Rectal smooth muscle tissue (tissue), 1 donor: Measurements from ENCODE around the gene MADCAM1.
"Not testable (repeated sequence)": the region's sequence is repeated elsewhere in the genome, so short reads cannot be mapped to it uniquely, and the experiment has no call there.

ENCODE experiments used
- H3K27ac ChIP-seq: one replicate; pipeline ENCODE4 v1.7.0; 2013; ENCODE audit warnings: low read depth, low read length, inconsistent platforms
- H3K27me3 ChIP-seq: one replicate; pipeline ENCODE4 v1.7.0; 2013; ENCODE audit warnings: low read length; ENCODE audit not compliant: control insufficient read depth, insufficient read depth
- H3K36me3 ChIP-seq: one replicate; pipeline ENCODE4 v1.7.0; 2013; ENCODE audit warnings: low read length; ENCODE audit not compliant: control insufficient read depth, insufficient read depth
- H3K4me1 ChIP-seq: one replicate; pipeline ENCODE4 v1.7.0; 2013; ENCODE audit warnings: low read length; ENCODE audit not compliant: control insufficient read depth, insufficient read depth
- H3K4me3 ChIP-seq: one replicate; pipeline ENCODE4 v1.7.0; 2013; ENCODE audit warnings: low read length
- H3K9ac ChIP-seq: one replicate; pipeline ENCODE4 v1.7.0; 2013; ENCODE audit warnings: low read length

Gene MADCAM1

DNA sequence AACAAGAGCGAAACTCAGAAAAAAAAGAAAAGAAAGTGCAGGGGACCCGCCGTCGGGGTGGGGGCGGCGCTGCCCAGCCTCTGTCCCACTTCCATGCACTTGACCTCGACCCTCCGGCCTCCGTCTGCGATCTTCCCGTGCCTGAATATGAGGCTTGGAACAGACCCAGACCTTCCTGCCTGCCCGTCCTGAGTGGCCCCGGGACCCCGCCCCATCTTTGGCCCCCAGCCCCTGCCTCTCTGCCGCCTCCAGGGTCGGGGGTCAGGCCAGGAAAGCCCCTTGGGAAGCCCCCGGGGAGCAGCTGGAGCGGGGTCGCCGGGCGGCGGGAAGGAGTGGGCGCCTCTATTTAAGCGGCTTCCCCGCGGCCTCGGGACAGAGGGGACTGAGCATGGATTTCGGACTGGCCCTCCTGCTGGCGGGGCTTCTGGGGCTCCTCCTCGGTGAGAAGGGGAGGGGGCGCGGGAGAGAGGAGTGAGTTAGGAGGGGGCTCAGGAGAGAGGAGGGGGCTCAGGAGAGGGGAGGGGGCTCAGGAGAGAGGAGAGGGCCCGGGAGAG is at the start of gene MADCAM1:
TSS of gene MADCAM1 (plus strand) at position 375 of the 554 bp plus-strand sequence. CDS start at position 389, 14 bp downstream.
- no peak within 1 kb of the TSS for H3K9ac ChIP-seq
- no peaks in the 10 kb centered on the region for H3K36me3 ChIP-seq
- H3K27ac ChIP-seq = no peak within 1 kb of the TSS
- H3K4me3 ChIP-seq = no peak within 1 kb of the TSS
- H3K4me1 ChIP-seq = no peaks in the 10 kb centered on the region
- peaks cover 22% of the 10 kb centered on the region for H3K27me3 ChIP-seq

DNA sequence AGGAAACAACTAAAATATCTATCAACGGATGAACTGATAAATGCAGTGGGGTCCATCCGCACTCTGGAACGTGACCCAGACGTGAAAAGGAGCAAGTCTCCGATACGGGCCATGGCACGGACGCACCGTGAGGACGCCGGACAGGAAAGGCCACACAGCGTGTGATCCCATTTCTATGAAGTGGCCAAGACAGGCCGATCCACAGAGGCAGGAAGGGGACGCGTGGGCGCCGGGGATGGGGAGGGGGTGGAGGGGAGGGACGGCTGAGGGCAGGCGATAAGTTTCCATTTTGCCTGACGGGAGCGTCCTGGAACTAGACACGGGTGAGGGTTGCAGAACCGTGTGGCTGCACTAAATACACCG is 49.2 kb upstream of the MADCAM1 start:
- no peak overlapping the region for H3K27ac ChIP-seq
- H3K27me3 ChIP-seq = no peaks in the 10 kb centered on the region

DNA sequence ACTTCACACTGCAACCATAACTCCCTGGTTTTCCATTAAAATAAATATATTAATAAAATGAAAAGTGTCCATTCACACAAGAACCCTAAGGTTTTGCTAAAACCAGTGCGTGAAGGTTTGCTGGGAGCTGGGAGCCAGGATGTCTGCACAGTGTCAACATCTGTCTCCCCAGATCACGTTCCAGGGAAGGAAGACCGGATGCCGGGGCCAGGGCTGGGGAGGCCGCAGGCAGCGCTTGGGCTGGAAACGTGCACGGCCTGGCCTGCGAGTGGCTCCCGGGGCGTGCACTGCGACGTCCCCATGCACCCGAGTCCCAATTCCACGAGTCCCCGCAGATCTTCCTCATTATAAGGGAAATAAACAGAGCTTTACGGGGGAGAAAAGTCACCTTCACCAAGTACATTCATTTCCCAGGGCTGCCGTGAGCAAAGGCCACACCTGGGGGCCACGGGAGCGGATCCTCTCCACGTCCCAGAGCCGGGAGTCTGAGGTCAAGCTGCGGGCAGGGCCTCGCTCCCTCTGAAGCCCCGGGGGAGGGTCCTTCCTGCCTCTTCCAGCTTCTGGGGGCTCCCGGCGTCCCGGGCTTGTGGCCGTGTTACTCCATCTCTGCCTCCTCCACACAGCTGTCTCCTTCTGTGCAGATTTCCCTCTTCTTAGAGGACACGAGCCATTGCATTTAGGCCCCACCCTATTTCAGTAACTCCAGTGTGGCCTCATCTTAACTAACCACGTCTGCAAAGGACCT is 48.3 kb upstream of the MADCAM1 start:
- H3K4me3 ChIP-seq = no peak overlapping the region
- H3K9ac ChIP-seq = no peak overlapping the region
- no peaks in the 10 kb centered on the region for H3K27me3 ChIP-seq
- peak overlapping the region; percentile 44 for H3K27ac ChIP-seq
- no peaks in the 10 kb centered on the region for H3K36me3 ChIP-seq
- peaks cover 3% of the 10 kb centered on the region for H3K4me1 ChIP-seq

More for the DNA sequence above, 49.2 kb upstream of the MADCAM1 start:
- H3K36me3 ChIP-seq = no peaks in the 10 kb centered on the region
- H3K4me3 ChIP-seq = no peak overlapping the region
- no peak overlapping the region for H3K9ac ChIP-seq
- H3K4me1 ChIP-seq = peaks cover 3% of the 10 kb centered on the region

DNA sequence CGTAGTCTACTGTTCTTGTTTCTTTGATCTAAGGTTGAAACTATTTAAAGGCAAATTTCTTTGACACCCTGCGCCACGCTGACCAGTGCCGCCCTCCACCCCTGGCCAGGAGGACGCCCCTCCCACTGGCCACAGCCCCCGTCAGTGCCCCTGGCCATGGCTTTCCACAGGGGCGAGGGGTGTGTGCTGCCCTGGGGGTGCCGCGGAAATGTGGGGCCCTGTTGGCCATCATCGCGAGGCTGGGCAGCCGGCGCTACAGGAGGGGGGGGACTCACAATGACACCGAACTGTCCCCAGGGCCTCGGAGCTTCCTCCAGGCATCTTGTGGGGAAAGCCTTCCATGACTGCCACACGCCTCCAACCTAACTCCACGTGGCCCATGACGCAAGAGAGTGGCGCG is 46.4 kb upstream of the MADCAM1 start:
- Histone ChIP-seq H3K27me3 (no peaks in the 10 kb centered on the region), H3K4me3 (no peak overlapping the region), H3K36me3 (no peaks in the 10 kb centered on the region), H3K27ac (no peak overlapping the region), H3K4me1 (peaks cover 3% of the 10 kb centered on the region), H3K9ac (no peak overlapping the region)

DNA sequence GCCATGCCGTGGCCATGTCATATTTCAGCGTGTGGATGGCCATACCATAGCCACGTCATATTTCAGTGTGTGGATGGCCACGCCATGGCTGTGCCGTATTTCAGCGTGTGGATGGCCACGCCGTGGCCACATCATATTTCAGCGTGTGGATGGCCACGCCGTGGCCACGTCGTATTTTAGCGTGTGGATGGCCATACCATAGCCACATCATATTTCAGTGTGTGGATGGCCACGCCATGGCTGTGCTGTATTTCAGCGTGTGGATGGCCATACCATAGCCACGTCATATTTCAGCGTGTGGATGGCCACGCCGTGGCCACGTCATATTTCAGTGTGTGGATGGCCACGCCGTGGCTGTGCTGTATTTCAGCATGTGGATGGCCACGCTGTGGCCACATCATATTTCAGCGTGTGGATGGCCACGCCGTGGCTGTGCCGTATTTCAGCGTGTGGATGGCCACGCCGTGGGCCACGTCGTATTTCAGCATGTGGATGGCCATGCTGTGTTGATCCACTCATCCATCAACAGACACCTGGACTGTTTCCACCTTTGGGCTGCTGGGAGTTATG is 45.3 kb upstream of the MADCAM1 start:
- not testable (repeated sequence) for H3K36me3 ChIP-seq, H3K9ac ChIP-seq, H3K27me3 ChIP-seq, H3K27ac ChIP-seq, H3K4me1 ChIP-seq, H3K4me3 ChIP-seq

DNA sequence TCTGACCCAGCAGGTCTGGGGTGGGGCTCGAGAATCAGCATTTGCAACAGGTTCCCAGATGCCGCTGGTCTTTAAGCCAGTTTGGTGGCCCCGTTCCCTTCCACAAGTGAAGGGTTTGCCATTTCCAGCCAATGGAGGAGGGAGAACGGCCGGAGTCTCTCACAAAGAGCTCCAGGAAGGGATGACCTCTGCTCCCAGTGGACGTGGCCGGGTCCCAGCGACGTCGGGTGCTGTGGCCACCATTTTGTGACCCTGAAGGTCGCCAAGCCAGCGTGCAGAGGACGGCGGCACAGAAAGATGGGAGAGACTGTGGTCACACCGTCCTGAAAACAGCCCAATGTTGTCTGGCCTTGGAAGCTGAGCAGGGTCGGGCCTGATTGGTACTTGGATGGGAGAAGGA is 43.5 kb upstream of the MADCAM1 start:
- H3K9ac ChIP-seq = no peak overlapping the region
- no peaks in the 10 kb centered on the region for H3K36me3 ChIP-seq
- H3K4me1 ChIP-seq = peaks cover 3% of the 10 kb centered on the region
- H3K27ac ChIP-seq = no peak overlapping the region
- no peak overlapping the region for H3K4me3 ChIP-seq
- no peaks in the 10 kb centered on the region for H3K27me3 ChIP-seq

DNA sequence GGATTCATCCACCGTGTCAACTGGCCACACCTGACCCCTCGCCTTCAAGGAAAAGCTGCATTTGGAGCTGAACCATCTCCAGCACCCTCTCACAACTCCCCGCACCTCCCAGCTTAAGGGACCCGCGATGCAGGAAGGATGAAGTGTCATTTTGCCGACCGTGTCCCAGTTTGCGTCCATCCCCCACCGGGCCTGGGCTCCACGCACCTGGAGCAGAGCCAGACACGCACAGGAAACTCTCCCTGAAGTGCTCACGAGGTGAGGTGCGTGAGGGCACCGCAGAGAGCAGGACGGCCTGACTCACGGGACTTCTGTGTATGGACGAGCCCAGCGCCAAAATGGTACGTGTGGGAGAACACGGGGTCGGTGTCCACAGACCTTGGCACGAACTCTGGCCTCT is 42.7 kb upstream of the MADCAM1 start:
- Histone ChIP-seq H3K27ac (no peak overlapping the region), H3K4me3 (no peak overlapping the region), H3K4me1 (no peaks in the 10 kb centered on the region)

DNA sequence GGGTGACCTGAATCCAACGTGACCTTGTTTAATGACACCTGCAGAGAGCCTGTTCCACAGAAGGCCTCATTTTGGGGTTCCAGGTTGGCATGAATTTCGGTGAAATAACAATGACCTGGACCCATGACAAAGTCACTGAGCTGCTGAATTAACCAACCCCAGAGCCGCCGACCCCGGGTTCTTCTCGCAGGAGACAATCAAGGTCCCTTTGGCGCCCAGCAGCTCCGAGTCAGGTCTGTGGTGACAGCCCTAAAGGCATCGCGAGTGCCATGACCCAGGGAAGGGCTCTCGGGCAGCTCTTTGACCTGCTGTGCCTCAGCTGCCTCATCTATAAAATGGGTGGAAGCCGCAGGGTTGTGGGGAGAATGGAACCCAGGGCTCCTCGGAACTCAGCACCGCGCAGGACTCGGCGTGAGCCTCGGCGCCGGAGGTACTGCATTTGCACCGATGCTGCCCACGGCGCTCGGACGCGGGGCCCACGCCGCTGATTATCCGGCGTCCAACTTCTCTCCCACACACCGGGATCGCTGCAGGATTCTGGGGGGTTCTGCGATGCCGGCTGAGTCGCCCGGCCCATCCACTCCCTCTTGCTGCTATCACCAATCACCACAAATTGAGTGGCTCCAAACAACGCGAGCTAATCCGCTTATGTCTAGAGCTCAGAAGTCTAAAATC is 41.1 kb upstream of the MADCAM1 start:
- H3K4me1 ChIP-seq = peaks cover 3% of the 10 kb centered on the region
- H3K27me3 ChIP-seq = no peaks in the 10 kb centered on the region
- H3K9ac ChIP-seq = no peak overlapping the region

More for the DNA sequence above, 42.7 kb upstream of the MADCAM1 start:
- Histone ChIP-seq H3K9ac (no peak overlapping the region), H3K36me3 (no peaks in the 10 kb centered on the region), H3K27me3 (no peaks in the 10 kb centered on the region)

DNA sequence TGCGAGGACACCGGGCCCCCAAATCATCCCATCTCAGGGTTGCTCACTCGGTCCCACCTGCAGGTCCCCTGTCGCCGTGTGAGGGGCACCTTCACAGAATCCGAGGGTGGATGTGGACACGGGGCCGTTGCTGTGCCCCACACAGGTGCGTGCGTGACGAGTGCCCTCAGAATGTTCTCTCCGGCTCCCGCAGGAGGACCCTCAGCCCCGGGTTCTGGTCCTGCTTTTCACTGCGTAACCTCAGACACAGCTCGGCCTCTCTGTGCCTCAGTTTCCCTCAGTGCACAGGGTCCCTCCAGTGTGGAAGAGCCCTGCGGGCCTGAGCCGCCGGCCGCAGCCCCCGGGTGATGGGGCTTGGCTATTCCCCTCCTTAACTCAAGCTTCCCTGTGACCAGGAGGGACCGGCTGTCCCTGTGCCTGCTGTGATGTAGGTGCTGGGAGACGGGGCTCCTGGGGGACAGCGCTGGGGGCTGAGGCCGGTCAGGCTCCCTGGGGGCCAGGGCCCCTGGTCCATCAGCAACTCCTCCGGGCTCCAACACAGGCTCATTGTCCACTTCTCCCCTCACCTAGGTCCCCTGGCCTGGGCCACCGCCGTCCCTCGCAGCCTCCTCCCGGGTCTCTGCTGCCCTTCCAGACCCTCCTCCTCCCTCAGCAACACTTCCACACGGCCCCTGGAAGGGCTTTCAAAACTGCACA is 40.3 kb upstream of the MADCAM1 start:
- Histone ChIP-seq H3K9ac (no peak overlapping the region), H3K36me3 (no peaks in the 10 kb centered on the region), H3K4me3 (no peak overlapping the region), H3K27me3 (no peaks in the 10 kb centered on the region), H3K27ac (no peak overlapping the region), H3K4me1 (peaks cover 3% of the 10 kb centered on the region)

More for the DNA sequence above, 41.1 kb upstream of the MADCAM1 start:
- H3K36me3 ChIP-seq = no peaks in the 10 kb centered on the region
- H3K4me3 ChIP-seq = no peak overlapping the region
- H3K27ac ChIP-seq = no peak overlapping the region

DNA sequence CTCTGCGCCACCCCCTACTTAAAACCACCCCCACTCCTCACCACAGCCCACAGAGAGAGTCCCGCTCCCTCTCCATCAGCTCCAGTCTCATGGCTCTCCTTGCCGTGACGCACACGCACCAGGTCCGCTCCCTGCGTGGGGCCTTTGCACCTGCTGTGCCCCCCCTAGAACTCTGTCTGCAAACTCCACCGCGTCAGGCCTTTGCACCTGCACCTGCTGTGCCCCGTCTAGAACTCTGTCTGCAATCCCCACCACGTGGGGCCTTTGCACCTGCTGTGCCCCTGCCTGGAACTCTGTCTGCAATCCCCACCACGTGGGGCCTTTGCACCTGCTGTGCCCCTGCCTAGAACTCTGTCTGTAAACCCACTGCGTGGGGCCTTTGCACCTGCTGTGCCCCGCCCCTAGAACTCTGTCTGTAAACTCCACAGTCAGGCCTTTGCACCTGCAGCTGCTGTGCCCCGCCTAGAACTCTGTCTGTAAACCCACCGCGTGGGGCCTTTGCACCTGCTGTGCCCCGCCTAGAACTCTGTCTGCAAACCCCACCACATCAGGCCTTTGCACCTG is 39.7 kb upstream of the MADCAM1 start:
- no peaks in the 10 kb centered on the region for H3K27me3 ChIP-seq
- H3K27ac ChIP-seq = no peak overlapping the region
- no peak overlapping the region for H3K9ac ChIP-seq
- no peaks in the 10 kb centered on the region for H3K36me3 ChIP-seq
- H3K4me3 ChIP-seq = no peak overlapping the region
- H3K4me1 ChIP-seq = peaks cover 4% of the 10 kb centered on the region

DNA sequence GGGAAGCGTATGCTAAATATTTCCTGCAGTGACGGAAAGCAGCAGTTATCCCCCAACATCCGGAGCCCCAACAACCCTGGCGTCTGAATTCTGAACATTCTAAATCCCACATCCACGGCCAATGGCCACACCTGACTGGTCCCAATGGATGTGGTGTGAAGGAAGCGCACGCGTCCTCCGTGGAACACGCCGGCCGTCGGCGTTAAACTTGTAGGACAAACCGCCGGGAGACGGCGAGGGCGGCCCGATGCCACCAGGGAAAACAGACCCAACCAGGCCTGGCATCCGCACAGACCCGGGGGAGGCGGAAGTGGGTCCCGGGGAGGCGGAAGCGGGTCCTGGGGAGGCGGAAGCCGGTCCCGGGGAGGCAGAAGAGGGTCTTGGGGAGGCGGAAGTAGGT is 38.6 kb upstream of the MADCAM1 start:
- Histone ChIP-seq H3K4me1 (peaks cover 5% of the 10 kb centered on the region), H3K36me3 (no peaks in the 10 kb centered on the region), H3K9ac (no peak overlapping the region), H3K27ac (no peak overlapping the region), H3K27me3 (no peaks in the 10 kb centered on the region), H3K4me3 (no peak overlapping the region)
